Gastroesophageal sphincter (tissue), 3 donors: ENCODE data around the gene USP6NL.

ENCODE experiments used
- CTCF ChIP-seq, 4 experiments: fragments of 200-600 bp in 2 of 4; fragments of 450-650 bp in 2 of 4; sonication (generic) in 1 of 4; IDR thresholded peaks; one replicate each; pipeline ENCODE4 v1.5.1; 2017 to 2019; ENCODE audit warnings: antibody characterized with exemption in 4 of 4, mild to moderate bottlenecking in 2 of 4, moderate library complexity in 2 of 4
- POLR2AphosphoS5 ChIP-seq: sonication (generic); formaldehyde crosslinking; IDR thresholded peaks from one replicate; pipeline ENCODE4 v1.6.1; 2017; ENCODE audit warnings: antibody characterized with exemption

- no peak for TF ChIP-seq CTCF (IDR thresholded peaks at IDR 0.05)
- TF ChIP-seq POLR2AphosphoS5 = no peak
Measured at GRCh38 chr10:11610166-11610825, 1.2 kb downstream of the USP6NL start.
